Lung (tissue), 12 donors: ENCODE data around the gene PPIH. TPM values are rescaled to one million over a fixed set of nuclear protein-coding genes. Genes with fewer than 3 reads are reported as not detected.

Experiments used
- ATAC-seq: fragments of 200-7000 bp; cut with Tn5 transposase; one replicate; pipeline ENCODE4 v1.9.1; 2020; ENCODE audit warnings: moderate number of reproducible peaks; ENCODE audit not compliant: insufficient read depth, low FRiP score
- DNase-seq, 3 donors: peaks; one replicate each; pipeline ENCODE4 v3.0.0-alpha.2; 2013 to 2017
- H3K27ac ChIP-seq, 2 donors: one replicate each; pipeline ENCODE4 v1.5.1; 2013; ENCODE audit warnings: mild to moderate bottlenecking in 2 of 2, moderate library complexity in 2 of 2, control low read depth in 1 of 2, inconsistent platforms in 1 of 2, low read depth in 1 of 2, low read length in 1 of 2
- H3K27me3 ChIP-seq, 3 donors: one replicate each; pipeline ENCODE4 v1.5.1; 2013; ENCODE audit warnings: low read length in 2 of 3; ENCODE audit not compliant: control insufficient read depth in 3 of 3, insufficient read depth in 3 of 3
- H3K36me3 ChIP-seq, 4 donors: one replicate each; pipeline ENCODE4 v1.5.1; 2013; ENCODE audit warnings: low read length in 4 of 4, mild to moderate bottlenecking in 1 of 4, moderate library complexity in 1 of 4; ENCODE audit not compliant: control insufficient read depth in 4 of 4, insufficient read depth in 4 of 4
- H3K4me1 ChIP-seq, 5 donors: one replicate each; pipeline ENCODE4 v1.5.1; 2013; ENCODE audit warnings: low read length in 5 of 5, mild to moderate bottlenecking in 2 of 5, moderate library complexity in 1 of 5; ENCODE audit not compliant: control insufficient read depth in 5 of 5, insufficient read depth in 5 of 5
- H3K4me3 ChIP-seq: one replicate; pipeline ENCODE4 v1.5.1; 2013; ENCODE audit warnings: mild to moderate bottlenecking, control low read depth, moderate library complexity
- H3K9ac ChIP-seq, 2 donors: one replicate each; pipeline ENCODE4 v1.5.1; 2013; ENCODE audit warnings: low read length in 2 of 2, control low read depth in 1 of 2; ENCODE audit not compliant: insufficient read depth in 1 of 2
- H3K9me3 ChIP-seq, 4 donors: one replicate each; pipeline ENCODE4 v1.5.1; 2013; ENCODE audit warnings: low read length in 3 of 4, mild to moderate bottlenecking in 1 of 4, moderate library complexity in 1 of 4; ENCODE audit not compliant: control insufficient read depth in 4 of 4, insufficient read depth in 3 of 4
- CTCF ChIP-seq: IDR thresholded peaks from 2 replicates; pipeline ENCODE4 v1.5.1; 2012; ENCODE audit warnings: mild to moderate bottlenecking; ENCODE audit errors: control extremely low read depth, extremely low read depth
- WGBS, 2 donors: extraction: QIAGEN DNeasy Blood & Tissue Kit; methylation state at CpG; one replicate each; pipeline ENCODE4 v1.1.7; 2013; 5-methylcytosine and 5-hydroxymethylcytosine counted together
- polyA plus RNA-seq, 2 donors: library from polyadenylated mRNA; stranded (reverse); fragments of 200-250 nt; gene quantifications; one replicate each; pipeline ENCODE4 v1.2.1, GENCODE V29; 2013
- total RNA-seq, 2 donors: library from RNA; depleted of rRNA in 1 of 2; stranded (reverse); fragments of >200 nt in 1 of 2; gene quantifications; one replicate each; pipeline ENCODE4 v1.2.1, GENCODE V29; 2014 to 2021
- donor health status: control.
- donor health status: control.
- donor health status: Bipolar disorder and iron deficiency.
- donor health status: healthy.
- donor health status: DM: yes; HTN: yes; CAD: no.

The PPIH gene
- total and polyA plus RNA-seq, 4 donors: 28.6 to 68.1 (median 31.4) TPM

DNA sequence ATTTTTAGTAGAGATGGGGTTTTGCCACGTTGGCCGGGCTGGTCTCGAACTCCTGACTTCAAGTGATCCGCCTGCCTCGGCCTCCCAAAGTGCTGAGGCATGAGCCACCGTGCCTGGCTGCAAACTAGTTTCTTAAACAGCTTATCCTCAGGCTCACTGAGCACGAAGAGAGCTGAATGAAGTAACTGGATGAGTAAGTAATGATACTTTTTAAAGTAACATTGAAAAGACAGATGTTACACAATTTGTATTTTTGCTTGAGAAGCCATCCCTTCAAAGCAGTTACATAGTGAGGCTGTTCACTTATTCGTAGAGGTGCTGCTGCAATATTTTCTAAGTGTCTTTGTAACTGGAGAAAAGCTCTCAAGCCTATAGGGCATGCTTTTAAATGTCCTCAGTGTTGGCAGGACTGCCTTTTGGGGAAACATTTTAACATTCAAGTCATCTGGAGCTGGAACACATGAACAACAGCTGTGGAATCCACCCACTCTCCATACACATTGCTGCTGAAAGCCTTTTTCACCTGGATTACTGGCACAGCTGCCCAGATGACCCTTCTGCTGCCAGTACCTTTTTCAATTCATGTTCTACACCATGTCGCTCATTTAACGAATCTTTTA lies 21.3 kb downstream of the PPIH start:
- 79 to 86% methylated on average over 10 of the region's 10 CpGs for WGBS, 2 donors

GRCh38 chr1:42680055-42680454 lies 21.8 kb downstream of the PPIH start:
- peaks cover 4 to 29% (median 22%) of the 10 kb centered on the region in 5 donors for H3K4me1 ChIP-seq
- 32 to 52% methylated on average over 2 of the region's 2 CpGs for WGBS, 2 donors
- no peak overlapping the region for H3K4me3 ChIP-seq
- TF ChIP-seq CTCF: no peak
- H3K27me3 ChIP-seq: no peaks in the 10 kb centered on the region
- ATAC-seq (no peak), DNase-seq (no peak)
- no peak overlapping the region for H3K27ac ChIP-seq
- no peaks in the 10 kb centered on the region for H3K9me3 ChIP-seq
- no peak overlapping the region for H3K9ac ChIP-seq
- H3K36me3 ChIP-seq: peaks cover 0 to 15% (median 6%) of the 10 kb centered on the region in 4 donors

More for the DNA sequence above, 21.3 kb downstream of the PPIH start:
- Histone ChIP-seq H3K9me3 (no peaks in the 10 kb centered on the region), H3K27me3 (no peaks in the 10 kb centered on the region), H3K36me3 (peaks cover 0 to 15% (median 4%) of the 10 kb centered on the region in 4 donors), H3K27ac (no peak overlapping the region), H3K9ac (no peak overlapping the region), H3K4me3 (no peak overlapping the region), H3K4me1 (peaks cover 4 to 28% (median 18%) of the 10 kb centered on the region in 5 donors)
- no peak for TF ChIP-seq CTCF
- no peak for ATAC-seq
- no peak for DNase-seq

DNA sequence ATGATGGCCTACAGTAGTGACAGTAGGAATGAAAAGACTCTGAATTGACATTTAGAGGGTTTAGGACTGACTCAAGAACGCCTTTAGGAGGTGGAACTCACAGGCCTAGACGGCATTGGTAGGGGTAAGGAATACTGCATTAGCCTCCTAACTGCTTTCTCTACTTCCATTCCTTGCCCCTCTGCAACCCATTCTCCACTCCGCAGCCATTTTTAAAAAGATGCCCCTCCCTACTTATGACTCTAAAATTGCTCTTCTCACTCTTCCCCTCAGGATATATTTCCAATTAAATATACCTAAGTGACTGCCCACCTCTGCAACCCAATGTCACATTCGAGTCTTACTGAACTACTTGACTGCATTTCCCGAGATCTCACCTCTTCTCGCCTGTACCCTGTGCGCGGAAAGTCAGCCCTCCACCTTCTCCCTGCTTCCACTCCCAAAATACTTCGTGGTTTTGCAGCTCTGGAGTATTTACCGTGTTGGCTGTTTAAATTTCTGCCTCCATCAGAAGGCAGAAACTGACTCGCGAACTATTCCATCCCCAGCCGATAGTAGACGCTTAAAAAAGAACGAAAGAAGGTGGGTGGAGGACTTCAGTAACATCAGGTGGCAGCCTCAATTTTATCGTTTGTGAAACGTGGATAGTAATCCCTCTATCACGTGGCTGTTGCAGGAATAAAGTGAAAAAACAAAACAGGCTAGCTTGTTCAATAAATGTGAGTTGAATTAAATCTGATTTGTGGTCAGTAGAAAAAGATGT lies 22.9 kb downstream of the PPIH start:
- Histone ChIP-seq H3K27me3 (no peaks in the 10 kb centered on the region), H3K27ac (peak overlapping the region; percentile 38 to 98), H3K9me3 (no peaks in the 10 kb centered on the region), H3K4me3 (peak overlapping the region; percentile 25), H3K9ac (peak overlapping the region; percentile 83 to 91), H3K36me3 (peaks cover 0 to 12% (median 4%) of the 10 kb centered on the region in 4 donors), H3K4me1 (peaks cover 4 to 40% (median 23%) of the 10 kb centered on the region in 5 donors)
- no peak for TF ChIP-seq CTCF
- 6 to 8% methylated on average over 18 of the region's 18 CpGs for WGBS, 2 donors
- ATAC-seq (no peak), DNase-seq (peak in 1 of 3 donors; percentile 39)
